HG03457 (cell line): Measurements from ENCODE around the gene BTNL8.

Experiments
- ATAC-seq: cut with Tn5 transposase; IDR thresholded peaks from one replicate; pipeline ENCODE4 v1.9.1; 2021; ENCODE audit warnings: moderate number of reproducible peaks; ENCODE audit not compliant: unreplicated experiment

The BTNL8 gene

GRCh38 chr5:180959661-180960060 lies 60.7 kb downstream of the BTNL8 start:
- ATAC-seq = no peak

- ATAC-seq = no peak
These were observed 61.2 kb downstream of the BTNL8 start for GRCh38 chr5:180960209-180960608.

GRCh38 chr5:180969406-180969805 lies 70.4 kb downstream of the BTNL8 start:
- no peak for ATAC-seq

GRCh38 chr5:180970336-180970735 lies 71.4 kb downstream of the BTNL8 start:
- ATAC-seq = no peak

GRCh38 chr5:180970875-180971274 lies 71.9 kb downstream of the BTNL8 start:
- no peak for ATAC-seq

- ATAC-seq = no peak
These were observed 75.8 kb downstream of the BTNL8 start for GRCh38 chr5:180974612-180975315.

GRCh38 chr5:180975338-180975737 lies 76.4 kb downstream of the BTNL8 start:
- ATAC-seq = peak; percentile 95

- no peak for ATAC-seq
These were observed 77.6 kb downstream of the BTNL8 start for GRCh38 chr5:180976518-180976917.

- ATAC-seq = no peak
These were observed 78.9 kb downstream of the BTNL8 start for GRCh38 chr5:180977852-180978251.

- ATAC-seq = no peak
These were observed 83.2 kb downstream of the BTNL8 start for GRCh38 chr5:180982008-180982741.

- ATAC-seq = no peak
These were observed 89.1 kb downstream of the BTNL8 start for GRCh38 chr5:180988016-180988415.

GRCh38 chr5:180988592-180988991 lies 89.6 kb downstream of the BTNL8 start, which contains the start of gene BTNL3:
Gene BTNL3 (plus strand): TSS chr5:180988846. CDS start chr5:180989029, 183 bp downstream.
- ATAC-seq = no peak

- no peak for ATAC-seq
These were observed 91.3 kb downstream of the BTNL8 start for GRCh38 chr5:180990086-180990881.

- no peak for ATAC-seq
These were observed 91.9 kb downstream of the BTNL8 start for GRCh38 chr5:180990882-180991242.
